ENCODE measurements around the gene ERAS. TPM values are rescaled to one million over a fixed set of nuclear protein-coding genes. Genes with fewer than 3 reads are reported as not detected.

The ERAS gene
- total RNA-seq, 1 experiment from 2014 or later = not detected

- TF ChIP-seq EZH2 (IDR thresholded peaks at IDR 0.05; ENCODE audit: borderline replicate concordance, low read depth, low read length, poor library complexity, severe bottlenecking) = no peak
- no peak for TF ChIP-seq CTCF (conservative IDR thresholded peaks at IDR 0.05; ENCODE audit: low read depth, low read length)
- CTCF ChIA-PET = interaction anchor here (0.6 kb wide), 1 partner anchor 155 kb away, joined by 3 read pairs; no protein-coding TSS in a partner anchor
- no peaks in the 10 kb centered on the region for H3K36me3 ChIP-seq (ENCODE audit: insufficient read depth, low read length, poor library complexity, severe bottlenecking)
- no peaks in the 10 kb centered on the region for H3K9me3 ChIP-seq (ENCODE audit: low read depth, low read length, poor library complexity, severe bottlenecking)
- H3K27me3 ChIP-seq (replicated peaks; ENCODE audit: insufficient read depth, low read depth, low read length, poor library complexity) = no peaks in the 10 kb centered on the region
- no peak overlapping the region for H3K27ac ChIP-seq (ENCODE audit: low read depth, low read length, poor library complexity, severe bottlenecking)
- POLR2A ChIA-PET (ENCODE audit: low non-redundant PET) = no interaction called here
- DNase-seq (ENCODE audit: low spot score) = no peak
- intact Hi-C loops (cut with micrococcal nuclease; ENCODE audit: unreplicated experiment) = no loop called here
- BruUV-seq (replicated peaks) = no TSS peak
- no peaks in the 10 kb centered on the region for H3K4me1 ChIP-seq (ENCODE audit: insufficient read depth, low read length, poor library complexity, severe bottlenecking)
- H3K4me3 ChIP-seq (ENCODE audit: low read depth, low read length, poor library complexity, severe bottlenecking) = no peak overlapping the region
These were observed 36.7 kb upstream of the ERAS start for GRCh38 chrX:48789366-48790220.

GRCh38 chrX:48790477-48790876 lies 35.8 kb upstream of the ERAS start:
- ChIA-PET CTCF (no interaction called here), POLR2A (ENCODE audit: low non-redundant PET) (no interaction called here)
- H3K27ac ChIP-seq (ENCODE audit: low read depth, low read length, poor library complexity, severe bottlenecking) = no peak overlapping the region
- H3K4me3 ChIP-seq (ENCODE audit: low read depth, low read length, poor library complexity, severe bottlenecking) = no peak overlapping the region
- no peaks in the 10 kb centered on the region for H3K4me1 ChIP-seq (ENCODE audit: insufficient read depth, low read length, poor library complexity, severe bottlenecking)
- H3K36me3 ChIP-seq (ENCODE audit: insufficient read depth, low read length, poor library complexity, severe bottlenecking) = no peaks in the 10 kb centered on the region
- intact Hi-C loops (cut with micrococcal nuclease; ENCODE audit: unreplicated experiment) = no loop called here
- DNase-seq (ENCODE audit: low spot score) = no peak
- no TSS peak for BruUV-seq (replicated peaks)
- H3K27me3 ChIP-seq (replicated peaks; ENCODE audit: insufficient read depth, low read depth, low read length, poor library complexity) = no peaks in the 10 kb centered on the region
- TF ChIP-seq EZH2 (IDR thresholded peaks at IDR 0.05; ENCODE audit: borderline replicate concordance, low read depth, low read length, poor library complexity, severe bottlenecking) = no peak
- no peaks in the 10 kb centered on the region for H3K9me3 ChIP-seq (ENCODE audit: low read depth, low read length, poor library complexity, severe bottlenecking)

- no peak for DNase-seq (ENCODE audit: low spot score)
- Histone ChIP-seq H3K36me3 (ENCODE audit: insufficient read depth, low read length, poor library complexity, severe bottlenecking) (no peaks in the 10 kb centered on the region), H3K27ac (ENCODE audit: low read depth, low read length, poor library complexity, severe bottlenecking) (no peak overlapping the region), H3K27me3 (replicated peaks; ENCODE audit: insufficient read depth, low read depth, low read length, poor library complexity) (no peaks in the 10 kb centered on the region), H3K4me1 (ENCODE audit: insufficient read depth, low read length, poor library complexity, severe bottlenecking) (no peaks in the 10 kb centered on the region), H3K9me3 (ENCODE audit: low read depth, low read length, poor library complexity, severe bottlenecking) (no peaks in the 10 kb centered on the region), H3K4me3 (ENCODE audit: low read depth, low read length, poor library complexity, severe bottlenecking) (no peak overlapping the region)
- no TSS peak for BruUV-seq (replicated peaks)
- intact Hi-C loops (cut with micrococcal nuclease; ENCODE audit: unreplicated experiment) = no loop called here
- ChIA-PET POLR2A (ENCODE audit: low non-redundant PET) (no interaction called here), CTCF (no interaction called here)
- TF ChIP-seq EZH2 (IDR thresholded peaks at IDR 0.05; ENCODE audit: borderline replicate concordance, low read depth, low read length, poor library complexity, severe bottlenecking) (no peak), CTCF (conservative IDR thresholded peaks at IDR 0.05; ENCODE audit: low read depth, low read length) (no peak)
These were observed 35.1 kb upstream of the ERAS start for GRCh38 chrX:48791063-48791820.

Data from A673 (cell line).